ENCODE measurements around the gene OPTC. TPM values are rescaled to one million over a fixed set of nuclear protein-coding genes. Genes with fewer than 3 reads are reported as not detected.
A peak's percentile ranks its signal among the peaks of the same experiment; 100 is the strongest.

OPTC gene
- total RNA-seq, 1 donor from 2014 or later, result not detected

GRCh38 chr1:203492082-203492747, 1.7 kb upstream of the OPTC start:
- DNase-seq, result no peak

DNA sequence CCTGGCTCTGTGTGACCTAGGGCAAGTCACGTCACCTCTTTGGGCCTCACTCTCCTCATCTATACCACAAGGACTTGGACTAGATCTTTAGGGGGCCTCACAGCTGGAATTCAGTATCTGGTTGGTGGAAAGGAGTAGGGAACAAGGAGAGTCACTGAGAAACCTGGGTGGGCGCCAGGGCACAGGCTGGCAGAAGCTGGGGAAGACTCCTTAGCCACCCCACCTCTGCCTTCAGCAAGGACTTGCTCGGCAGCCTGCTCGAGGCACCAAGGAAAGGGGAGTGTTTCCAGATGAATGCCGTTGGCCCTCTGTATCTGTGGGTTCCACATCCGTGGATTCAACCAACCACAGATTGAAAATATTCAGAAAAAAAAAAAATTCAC, 1.2 kb upstream of the OPTC start:
- no peak for DNase-seq

GRCh38 chr1:203495845-203496244, 1.9 kb downstream of the OPTC start:
- no peak for DNase-seq

DNA sequence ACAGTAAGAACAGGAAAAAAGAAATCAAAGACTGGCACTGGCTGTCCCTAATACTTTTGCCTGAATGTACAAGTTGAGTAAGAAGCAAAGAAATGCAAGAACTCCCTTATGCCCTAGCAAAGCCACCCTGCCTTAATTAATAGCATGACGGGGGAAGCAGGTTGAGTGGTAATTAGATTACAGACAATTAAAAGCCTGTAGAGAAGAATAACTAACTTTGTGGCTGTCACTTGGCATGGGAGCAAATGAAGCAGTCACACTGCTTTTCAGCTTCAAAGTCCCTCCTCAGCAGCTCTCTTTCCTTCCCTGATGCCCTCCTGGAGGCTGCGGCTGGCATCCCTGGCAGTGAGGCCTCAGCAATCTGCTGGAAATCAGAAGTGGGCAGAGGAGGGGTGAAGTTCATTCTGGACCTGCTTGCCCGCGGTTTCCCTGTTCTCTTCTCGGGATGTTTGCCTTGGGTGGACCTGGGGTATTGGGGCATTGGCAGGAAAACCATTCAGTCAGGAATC, 3.4 kb downstream of the OPTC start:
- DNase-seq, result no peak

- no peak for DNase-seq
Measured at GRCh38 chr1:203499643-203500278, 5.8 kb downstream of the OPTC start.

GRCh38 chr1:203500279-203500678, 6.3 kb downstream of the OPTC start:
- no peak for DNase-seq

- DNase-seq, result no peak
Measured at GRCh38 chr1:203503836-203504235, 9.9 kb downstream of the OPTC start.

DNA sequence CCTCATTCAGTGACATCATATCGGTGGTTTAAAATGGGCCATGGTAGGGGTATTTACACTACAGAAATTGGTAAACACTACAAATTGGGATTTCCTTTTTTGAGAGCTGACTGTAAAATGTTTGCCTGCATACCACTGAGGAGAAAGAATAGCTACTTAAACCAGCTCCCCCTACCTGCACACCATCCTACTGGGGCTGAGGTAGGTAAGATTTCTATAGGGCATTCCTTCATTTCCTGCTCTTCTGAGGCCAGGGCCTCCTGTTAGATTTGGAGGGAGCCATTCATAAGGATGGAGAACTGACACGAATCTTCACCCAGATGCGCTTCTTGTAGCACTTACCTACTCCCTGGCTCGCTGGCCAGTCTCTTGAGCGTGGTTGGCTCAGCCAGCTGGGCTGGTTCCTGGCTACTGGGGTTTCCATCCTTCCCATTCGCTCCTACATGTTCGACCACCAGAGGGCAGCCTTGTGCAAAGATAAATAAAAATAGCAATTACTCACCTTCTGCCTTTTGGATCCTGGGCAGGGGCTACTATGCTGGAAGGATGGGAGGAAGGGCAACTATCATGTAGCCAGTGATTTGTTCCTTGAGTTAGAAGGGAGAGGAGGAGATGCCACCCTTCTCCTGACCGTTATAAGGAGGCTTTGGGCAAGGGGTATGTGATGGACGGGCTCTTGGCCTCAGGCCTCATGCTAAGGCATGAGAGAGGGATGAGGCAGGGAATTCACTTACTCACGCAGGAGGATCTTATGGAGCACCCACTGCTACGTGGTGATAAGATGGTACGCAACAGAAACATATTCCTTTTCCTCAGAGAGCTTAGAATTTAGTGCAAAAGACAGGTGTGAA, 10.7 kb downstream of the OPTC start:
- peak; percentile 89 for DNase-seq

DNA sequence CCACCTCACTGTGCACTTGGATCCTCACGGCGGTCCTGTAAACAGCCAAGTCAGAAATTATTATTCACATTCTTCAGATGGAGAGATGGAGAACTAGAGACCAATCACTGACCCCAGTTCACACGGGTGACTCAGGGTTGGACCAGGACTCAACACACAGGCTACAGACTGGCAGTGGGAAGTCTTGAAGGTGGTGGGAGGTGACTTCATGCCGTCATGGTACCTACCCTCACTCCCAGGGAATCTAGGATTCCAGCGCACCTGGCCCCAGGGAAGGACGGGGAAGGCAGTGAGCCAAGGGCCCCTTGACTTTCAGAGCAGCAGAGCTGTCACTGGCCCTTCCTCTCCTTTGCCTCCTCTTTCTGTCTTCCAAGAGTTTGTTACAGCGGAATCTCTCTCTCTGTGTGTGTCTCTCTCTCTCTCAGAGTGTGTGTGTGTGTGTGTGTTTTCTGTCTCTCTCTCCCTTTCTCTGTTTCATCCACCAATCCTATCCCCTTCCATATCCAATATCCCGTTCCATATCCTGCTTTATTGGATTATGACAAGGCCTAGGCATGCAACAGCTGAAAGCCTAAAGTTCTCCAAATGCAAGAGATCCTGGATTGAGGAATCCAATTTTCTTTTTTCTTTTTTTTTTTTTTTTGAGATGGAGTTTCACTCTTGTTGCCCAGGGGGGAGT, 11.7 kb downstream of the OPTC start:
- DNase-seq, result no peak

- DNase-seq, result no peak
Measured at GRCh38 chr1:203506858-203507626, 13.1 kb downstream of the OPTC start.

GRCh38 chr1:203507759-203508158, 13.8 kb downstream of the OPTC start:
- no peak for DNase-seq

GRCh38 chr1:203508463-203509073, 14.6 kb downstream of the OPTC start:
- DNase-seq, result no peak

DNA sequence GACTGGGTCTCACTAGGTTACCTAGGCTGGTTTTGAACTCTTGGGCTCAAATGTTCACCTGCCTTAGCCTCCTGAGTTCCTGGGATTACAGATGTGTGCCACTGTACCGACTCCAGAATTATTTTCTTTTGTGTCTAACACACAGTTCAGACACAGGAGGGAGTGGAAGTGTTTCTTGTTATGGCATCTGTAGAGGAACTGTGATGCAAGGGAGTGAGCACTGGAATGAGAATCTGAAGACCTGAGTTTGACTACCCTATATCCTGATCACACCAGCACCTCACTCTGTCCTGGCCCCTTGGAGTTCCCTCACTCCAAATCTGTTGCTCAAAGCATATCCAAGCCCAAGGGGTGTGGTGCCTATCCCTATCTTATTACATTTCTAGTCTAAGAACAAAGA, 15.2 kb downstream of the OPTC start:
- DNase-seq, result no peak

DNA sequence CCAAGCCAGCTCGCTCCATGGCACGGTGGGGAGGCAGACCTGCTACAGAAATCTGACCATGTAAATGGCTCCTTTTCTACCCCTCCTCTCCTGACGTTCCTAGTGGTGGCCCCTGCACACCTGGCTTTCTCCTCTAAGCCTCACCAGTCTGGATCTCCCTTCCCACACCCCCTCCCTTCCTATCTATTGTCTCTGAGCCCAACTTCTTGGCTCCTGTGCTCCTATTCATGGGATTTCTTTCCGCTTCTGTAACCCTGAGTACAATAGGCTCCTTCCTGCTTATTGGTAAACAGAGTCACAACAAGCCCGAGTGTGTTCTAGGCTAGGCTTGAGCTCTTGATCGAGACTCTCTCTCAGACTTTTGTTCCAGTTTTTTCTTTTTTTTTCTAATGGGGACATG, 17.6 kb downstream of the OPTC start:
- peak; percentile 91 for DNase-seq

DNA sequence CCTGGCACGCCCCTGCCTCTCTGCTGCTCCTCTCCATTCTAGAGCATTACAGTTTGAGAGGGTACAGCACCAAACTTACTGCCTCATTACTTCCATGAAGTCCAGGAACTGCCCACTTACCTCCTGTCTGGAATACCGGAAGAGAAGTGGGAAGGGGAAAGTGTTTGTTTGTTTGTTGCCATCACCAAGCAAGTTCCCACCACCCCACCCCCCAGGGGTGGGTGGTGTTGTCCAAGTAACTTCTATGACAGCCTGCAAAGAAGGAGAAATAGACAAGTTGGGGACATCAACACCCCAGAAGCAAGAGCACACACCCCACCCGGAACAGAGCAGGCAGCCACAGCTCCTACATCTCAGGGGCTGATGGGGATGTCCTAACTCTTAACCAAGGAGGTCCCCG, 18.0 kb downstream of the OPTC start:
- peak; percentile 61 for DNase-seq

GRCh38 chr1:203512517-203512847, 18.5 kb downstream of the OPTC start:
- no peak for DNase-seq

- peak; percentile 94 for DNase-seq
Measured at GRCh38 chr1:203512848-203513584, 19.1 kb downstream of the OPTC start.

- no peak for DNase-seq
Measured at GRCh38 chr1:203513585-203514031, 19.7 kb downstream of the OPTC start.

DNA sequence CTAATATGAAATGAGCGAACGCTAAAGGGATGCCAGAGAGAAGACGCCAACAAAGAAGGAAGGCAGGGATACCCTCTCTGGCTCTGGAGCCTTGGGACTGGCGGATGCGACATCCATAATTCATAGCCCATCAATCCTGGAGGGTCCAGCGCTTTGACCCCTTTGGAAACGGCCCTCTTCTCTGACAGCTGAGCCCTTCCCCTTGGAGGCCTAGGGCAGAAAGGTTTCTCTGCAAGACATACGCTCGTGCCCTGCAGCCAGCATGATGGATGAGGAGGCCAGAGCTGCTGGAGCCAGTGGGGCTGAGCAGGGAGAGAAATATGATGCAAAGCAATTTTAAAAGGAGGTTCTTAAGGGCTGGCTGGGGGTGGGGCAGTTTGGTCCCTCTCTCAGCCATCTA, 22.2 kb downstream of the OPTC start:
- no peak for DNase-seq

- no peak for DNase-seq
Measured at GRCh38 chr1:203516906-203517305, 23.0 kb downstream of the OPTC start.
